Caco-2 (cell line): Measurements from ENCODE around the gene PROSER2. TPM values are rescaled to one million over a fixed set of nuclear protein-coding genes. Genes with fewer than 3 reads are reported as not detected.

Experiments used
- Bru-seq: library from RNA; stranded (reverse); fragments of 400-500 nt; gene quantifications from one replicate; lab custom pipeline; 2021; lab: Mats Ljungman, UMichigan
- BruChase-seq, 2 experiments: library from RNA; stranded (reverse); fragments of 400-500 nt; gene quantifications; one replicate each; lab custom pipeline; 2021; lab: Mats Ljungman, UMichigan
- BruUV-seq: library from RNA; stranded (reverse); fragments of 400-500 nt; replicated peaks from 2 replicates; lab custom pipeline; 2021; lab: Mats Ljungman, UMichigan
- CTCF ChIA-PET: fragments of 300-600 bp; sonication (Branson Sonifier 250); formaldehyde crosslinking; loops from one replicate; lab custom pipeline; 2022; ENCODE audit warnings: antibody characterized with exemption; lab: Charles Lee
- POLR2A ChIA-PET: fragments of 300-600 bp; sonication (Branson Sonifier 250); formaldehyde crosslinking; loops from one replicate; lab custom pipeline; 2022; ENCODE audit warnings: antibody characterized with exemption; lab: Charles Lee
- DNase-seq, 2 experiments: peaks; one replicate each; pipeline versions ENCODE4 v3.0.0 to v3.0.0-alpha.2; 2020 to 2022
- H3K27me3 ChIP-seq: replicated peaks from 2 replicates; pipeline ENCODE4 v1.6.0; 2011; ENCODE audit warnings: low read length; ENCODE audit not compliant: control insufficient read depth, insufficient read depth
- H3K36me3 ChIP-seq: 2 replicates; pipeline ENCODE4 v1.5.1; 2011; ENCODE audit warnings: low read length; ENCODE audit not compliant: control insufficient read depth, insufficient read depth
- H3K4me1 ChIP-seq: fragments of 250-450 bp; sonication (Bioruptor Pico); 2 replicates; pipeline ENCODE4 v1.5.1; 2020; ENCODE audit warnings: mild to moderate bottlenecking
- H3K4me3 ChIP-seq: 2 replicates; pipeline ENCODE4 v1.5.1; 2011; ENCODE audit warnings: low read depth, mild to moderate bottlenecking, control low read depth, low read length
- H3K9me3 ChIP-seq: fragments of 250-450 bp; sonication (Bioruptor Pico); 2 replicates; pipeline ENCODE4 v1.5.1; 2020; ENCODE audit warnings: mild to moderate bottlenecking, moderate library complexity
- H3K27ac Mint-ChIP-seq: one replicate; pipeline ENCODE4 v1.8.0; 2022; ENCODE audit warnings: mixed read lengths; ENCODE audit not compliant: unreplicated experiment
- H3K27me3 Mint-ChIP-seq: one replicate; pipeline ENCODE4 v1.8.0; 2022; ENCODE audit warnings: mixed read lengths; ENCODE audit not compliant: insufficient read depth, unreplicated experiment
- H3K36me3 Mint-ChIP-seq: one replicate; pipeline ENCODE4 v1.8.0; 2022; ENCODE audit warnings: mild to moderate bottlenecking, mixed read lengths; ENCODE audit not compliant: insufficient read depth, unreplicated experiment
- H3K4me1 Mint-ChIP-seq: one replicate; pipeline ENCODE4 v1.8.0; 2022; ENCODE audit warnings: low read depth, mixed read lengths; ENCODE audit not compliant: unreplicated experiment
- H3K4me3 Mint-ChIP-seq: one replicate; pipeline ENCODE4 v1.8.0; 2022; ENCODE audit warnings: mild to moderate bottlenecking, moderate library complexity, mixed read lengths; ENCODE audit not compliant: unreplicated experiment
- H3K9me3 Mint-ChIP-seq: one replicate; pipeline ENCODE4 v1.8.0; 2022; ENCODE audit warnings: mixed read lengths; ENCODE audit not compliant: unreplicated experiment
- CTCF ChIP-seq, 2 experiments: fragments of 200-600 bp in 1 of 2; IDR thresholded peaks; 1 replicate in 1 of 2; 2 replicates in 1 of 2; pipeline versions ENCODE4 v1.5.1 to v1.8.0; 2011 to 2022; ENCODE audit warnings: antibody characterized with exemption in 1 of 2, control low read depth in 1 of 2, inconsistent platforms in 1 of 2, low read depth in 1 of 2, low read length in 1 of 2, mild to moderate bottlenecking in 1 of 2, moderate library complexity in 1 of 2; ENCODE audit not compliant: insufficient read depth in 1 of 2, severe bottlenecking in 1 of 2, unreplicated experiment in 1 of 2
- intact Hi-C: fragments of 100-400 bp; cut with micrococcal nuclease; formaldehyde crosslinking; loops from one replicate; pipeline ENCODE4 v1.10.0; 2022; ENCODE audit not compliant: unreplicated experiment
- long read RNA-seq: library from polyadenylated mRNA; stranded (forward); transcript quantifications from one replicate; pipeline ENCODE4 v2.0.0, GENCODE V29; 2022
- total RNA-seq: library from RNA; stranded (reverse); gene quantifications from 2 replicates; pipeline ENCODE4 v1.2.3, GENCODE V29; 2022

The PROSER2 gene
- 123 and 134 TPM in 2 replicates for total RNA-seq
- percentile 96 among the genes with signal in this experiment for Bru-seq, nascent RNA
- percentile 90 among the genes with signal in this experiment for BruChase-seq, experiment 1, labeled RNA remaining after a 2-hour chase
- percentile 88 among the genes with signal in this experiment for BruChase-seq, experiment 2, labeled RNA remaining after a 6-hour chase
- long read RNA-seq, transcript PROSER2-202 (1 exons, 1,232 nt), result minor isoform, 31 of 212 reads
- long read RNA-seq, transcript PROSER2-201 (4 exons, 3,333 nt), result major isoform, 132 of 212 reads
- long read RNA-seq, partial matches to known transcripts, result 7 of 212 reads
- long read RNA-seq, other reads (novel, unspliced or antisense), result 42 of 212 reads

DNA sequence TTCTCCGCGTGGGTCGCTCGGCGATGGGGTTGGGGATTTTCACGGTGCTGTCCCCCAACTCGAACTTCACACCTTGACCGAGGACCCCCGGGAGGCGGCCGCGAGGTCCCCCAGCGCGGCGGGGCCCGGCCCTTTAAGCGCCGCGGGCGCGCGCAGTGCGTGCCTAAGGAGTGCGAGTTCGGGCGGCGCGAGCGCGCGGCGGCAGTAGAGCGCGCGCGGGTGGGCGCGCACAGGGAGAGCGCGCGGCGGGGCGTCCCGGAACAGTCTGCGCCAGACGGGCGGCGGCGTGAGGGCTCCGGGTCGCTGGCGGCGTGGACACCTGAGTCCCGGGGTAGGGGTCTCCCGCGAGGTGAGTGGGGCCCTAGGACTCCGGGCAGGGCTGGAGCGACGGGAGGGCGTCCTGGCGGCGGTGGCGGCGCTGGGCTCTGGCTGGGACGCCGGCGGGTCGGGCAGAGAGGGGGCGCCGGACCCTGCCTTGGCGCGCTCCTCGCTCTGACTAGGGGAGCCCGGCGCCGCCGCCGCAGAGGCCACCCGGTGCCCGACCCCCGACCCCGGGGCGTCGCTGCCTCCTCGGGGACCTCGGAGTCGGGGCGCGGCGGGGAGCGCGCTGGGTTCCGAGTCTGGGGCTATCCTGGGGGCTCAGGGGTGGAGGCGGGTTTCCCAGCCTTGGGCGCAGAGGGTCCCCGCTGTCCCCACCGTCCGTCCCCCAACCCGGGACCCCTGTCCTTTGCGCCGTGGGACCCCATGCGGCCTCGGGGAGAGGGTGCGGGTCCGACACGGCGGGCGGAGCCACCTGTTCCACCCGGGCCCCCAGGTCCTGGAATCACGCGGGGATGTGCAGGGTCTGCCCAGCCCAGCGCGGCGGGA, at the start of gene PROSER2:
TSS of gene PROSER2 (plus strand) at position 235 of the 867 bp plus-strand sequence. CDS start 28,722 bp downstream, outside the sequence.
- no peak for TF ChIP-seq CTCF (IDR thresholded peaks at IDR 0.05; ENCODE audit: insufficient read depth in 1 of 2, low read depth in 1 of 2, low read length in 1 of 2, severe bottlenecking in 1 of 2, unreplicated experiment in 1 of 2)
- Mint-ChIP-seq H3K36me3 (peaks cover 45% of the 10 kb centered on the region), H3K27me3 (no peaks in the 10 kb centered on the region), H3K27ac (peak within 1 kb of the TSS; percentile 79), H3K4me3 (peak within 1 kb of the TSS; percentile 93), H3K4me1 (peaks cover 42% of the 10 kb centered on the region), H3K9me3 (no peaks in the 10 kb centered on the region)
- Histone ChIP-seq H3K4me3 (peak within 1 kb of the TSS; percentile 94), H3K4me1 (peaks cover 43% of the 10 kb centered on the region), H3K9me3 (no peaks in the 10 kb centered on the region; the same call in 1 of the 2 replicates), H3K36me3 (no peaks in the 10 kb centered on the region), H3K27me3 (no peaks in the 10 kb centered on the region)
- intact Hi-C loops, result loop anchor here (1.0 kb wide), 2 partner anchors 8 to 51 kb away; no protein-coding TSS in a partner anchor
- POLR2A ChIA-PET, result interaction anchor here (0.6 kb wide), 1 partner anchor 679 kb away, joined by 6 read pairs; no protein-coding TSS in a partner anchor
- BruUV-seq, result no TSS peak
- peak; percentile 77 to 87 for DNase-seq
- CTCF ChIA-PET, result interaction anchor here (0.6 kb wide), 3 partner anchors 13 to 157 kb away, joined by 3 to 4 read pairs (median 3); no protein-coding TSS in a partner anchor

GRCh38 chr10:11773761-11774441, 49.3 kb upstream of the PROSER2 start:
- Histone ChIP-seq H3K4me1 (peaks cover 18% of the 10 kb centered on the region), H3K27me3 (no peaks in the 10 kb centered on the region), H3K4me3 (no peak overlapping the region), H3K36me3 (no peaks in the 10 kb centered on the region), H3K9me3 (no peaks in the 10 kb centered on the region)
- Mint-ChIP-seq H3K36me3 (peaks cover 6% of the 10 kb centered on the region), H3K27me3 (no peaks in the 10 kb centered on the region), H3K4me3 (no peak overlapping the region), H3K27ac (no peak overlapping the region), H3K4me1 (peaks cover 15% of the 10 kb centered on the region), H3K9me3 (no peaks in the 10 kb centered on the region)
- CTCF ChIA-PET, result no interaction called here
- no peak for TF ChIP-seq CTCF (IDR thresholded peaks at IDR 0.05; ENCODE audit: insufficient read depth in 1 of 2, low read depth in 1 of 2, low read length in 1 of 2, severe bottlenecking in 1 of 2, unreplicated experiment in 1 of 2)
- DNase-seq, result no peak
- BruUV-seq, result no TSS peak
- intact Hi-C loops, result no loop called here
- POLR2A ChIA-PET, result no interaction called here
